GM19025 (cell line): ENCODE data around the gene ZNF747.
"Not testable (repeated sequence)": the region's sequence is repeated elsewhere in the genome, so short reads cannot be mapped to it uniquely, and the experiment has no call there.

Experiments
- ATAC-seq: cut with Tn5 transposase; IDR thresholded peaks from one replicate; pipeline ENCODE4 v1.9.1; 2021; ENCODE audit warnings: mild to moderate bottlenecking, low read depth, moderate library complexity; ENCODE audit not compliant: unreplicated experiment

ZNF747 gene

GRCh38 chr16:30557957-30558788 is 23.5 kb upstream of the ZNF747 start, which contains the start of gene ZNF764:
ZNF764 (minus strand) TSS chr16:30558374; CDS start chr16:30558182, 192 bp downstream.
- ATAC-seq = peak; percentile 81

- no peak for ATAC-seq
Observed at GRCh38 chr16:30557707-30557956, 23.0 kb upstream of the ZNF747 start.

DNA sequence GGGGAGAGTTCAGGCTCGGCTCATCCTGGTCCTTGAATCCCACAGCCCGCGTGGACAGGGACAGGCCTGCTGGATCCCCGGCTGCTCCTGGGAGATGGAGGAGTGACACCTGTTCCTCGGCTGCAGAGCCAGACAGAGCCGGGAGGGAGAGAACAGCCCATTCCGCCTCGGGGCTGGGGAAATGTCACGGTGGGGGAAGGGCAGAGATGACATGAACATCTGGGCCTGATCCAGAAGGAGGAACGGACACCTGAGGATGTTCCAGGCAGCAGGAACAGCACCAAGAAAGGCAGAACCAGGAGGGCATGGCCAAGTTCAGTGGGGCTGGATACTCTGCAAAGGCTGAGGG is 21.4 kb upstream of the ZNF747 start:
- no peak for ATAC-seq

DNA sequence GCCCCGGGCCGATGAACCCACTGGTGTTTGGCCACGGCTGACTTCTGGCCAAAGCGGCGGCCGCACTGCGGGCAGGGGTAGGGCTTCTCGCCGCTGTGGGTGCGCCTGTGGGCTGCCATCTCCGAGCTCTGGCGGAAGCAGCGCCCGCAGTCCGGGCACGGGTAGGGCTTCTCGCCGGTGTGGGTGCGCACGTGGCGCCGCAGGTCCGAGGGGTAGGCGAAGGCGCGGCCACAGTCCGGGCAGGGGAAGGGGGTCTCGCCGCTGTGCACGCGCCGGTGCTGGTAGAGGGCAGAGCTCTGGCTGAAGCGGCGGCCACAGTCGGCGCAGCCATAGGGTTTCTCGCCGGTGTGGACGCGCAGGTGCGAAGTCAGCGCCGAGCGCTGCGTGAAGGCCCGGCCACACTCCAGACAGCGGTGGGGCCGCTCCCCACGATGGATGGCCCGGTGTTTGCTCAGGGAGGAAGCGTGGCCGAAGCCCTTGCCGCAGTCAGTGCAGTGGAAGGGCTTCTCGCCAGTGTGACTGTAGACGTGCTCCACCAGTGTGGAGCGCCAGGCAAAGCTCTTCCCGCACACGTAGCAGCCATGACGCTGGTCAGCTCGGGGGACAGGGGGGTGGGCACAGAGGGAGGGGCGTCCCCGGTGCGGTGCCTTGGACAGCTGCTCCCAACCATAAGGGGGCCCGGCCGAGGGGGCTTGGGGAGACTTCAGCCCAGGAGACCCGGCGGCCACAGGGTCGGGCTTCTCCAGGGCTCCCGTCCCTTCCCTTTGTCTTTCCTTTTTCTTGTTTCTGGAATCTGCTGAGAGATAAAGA is 20.9 kb upstream of the ZNF747 start:
- no peak for ATAC-seq

GRCh38 chr16:30554557-30555314 is 20.1 kb upstream of the ZNF747 start:
- no peak for ATAC-seq

DNA sequence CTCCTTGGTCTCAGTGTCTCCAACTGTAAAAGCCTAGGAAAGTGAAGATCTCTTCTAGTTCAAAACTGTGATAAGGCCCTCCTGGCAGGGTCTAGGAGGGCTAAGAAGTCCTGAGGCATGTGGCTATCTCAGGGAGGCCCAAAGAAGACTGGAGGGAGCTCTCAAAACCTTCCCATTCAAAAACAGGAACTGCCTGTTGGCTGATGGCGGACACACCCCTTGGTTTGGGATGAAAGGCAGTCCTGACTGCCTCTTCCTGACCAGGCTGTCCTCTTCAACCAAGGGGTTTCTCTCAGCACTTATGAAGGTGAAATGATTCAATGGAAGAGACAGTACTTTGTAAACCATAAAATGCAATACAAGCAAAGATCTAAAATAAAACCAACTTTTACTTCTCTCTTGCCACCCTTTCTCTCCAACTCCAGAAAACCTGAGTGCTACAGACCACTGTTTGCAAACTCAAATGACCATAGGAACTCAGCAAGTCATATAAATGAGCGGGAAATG is 18.8 kb upstream of the ZNF747 start:
- no peak for ATAC-seq

GRCh38 chr16:30552956-30553355 is 18.3 kb upstream of the ZNF747 start:
- no peak for ATAC-seq

DNA sequence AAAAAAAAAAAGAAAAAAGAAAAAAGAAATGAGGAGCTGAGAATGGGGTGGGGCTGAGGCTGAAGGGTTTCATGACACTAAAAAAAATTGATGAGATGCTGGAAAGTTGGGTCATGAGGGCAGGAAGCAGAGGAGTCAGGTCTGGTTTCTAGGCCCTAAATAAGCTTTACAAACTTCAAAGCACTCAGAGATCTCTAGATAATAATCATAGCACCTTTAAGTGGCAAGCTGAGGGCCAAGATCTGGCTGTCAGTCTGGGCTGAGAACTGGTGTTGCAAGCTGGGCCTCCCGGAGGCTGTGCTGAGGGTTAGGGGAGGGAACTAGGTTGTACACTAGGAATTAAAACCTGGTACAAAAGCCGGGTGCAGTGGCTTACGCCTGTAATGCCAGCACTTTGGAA is 17.1 kb upstream of the ZNF747 start:
- ATAC-seq = no peak

DNA sequence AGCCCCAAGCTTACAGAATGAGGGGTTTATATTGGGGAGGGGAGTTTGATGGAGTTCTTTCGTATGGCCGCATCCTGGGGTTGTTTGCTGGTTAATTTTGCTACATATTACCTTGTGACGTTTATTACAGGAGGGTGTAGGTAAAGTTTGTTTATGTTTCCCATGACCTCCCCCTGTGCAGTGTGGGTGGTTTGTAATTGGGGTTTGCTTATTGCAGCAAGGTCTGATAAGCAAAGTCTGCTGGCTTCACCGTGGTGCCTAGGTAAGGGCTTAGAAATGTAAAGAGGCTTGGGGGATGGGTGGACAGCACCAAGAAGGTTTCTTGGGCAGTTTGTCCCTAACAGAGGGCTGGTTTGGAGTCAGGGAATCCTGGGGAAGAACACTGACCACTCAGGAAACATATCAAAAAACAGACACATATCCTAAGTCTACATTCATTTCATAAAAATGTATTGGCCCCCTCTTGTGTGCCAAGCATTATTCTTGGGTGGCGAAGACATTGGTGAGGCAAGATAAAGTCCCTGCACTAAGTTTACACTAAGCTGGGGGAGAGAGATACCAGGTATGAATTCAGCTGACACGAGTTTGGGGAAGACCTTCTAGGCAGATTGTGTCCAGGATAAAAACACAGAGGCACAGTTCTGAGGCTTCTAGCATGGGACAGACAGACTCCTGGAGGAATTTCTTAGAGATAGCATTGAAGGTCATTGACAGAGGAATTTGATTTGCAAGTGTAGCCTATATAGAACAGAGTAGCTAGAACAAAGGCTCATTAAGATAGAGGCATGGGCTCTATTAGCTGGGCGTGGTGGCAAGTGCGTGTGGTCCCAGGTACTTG is 14.0 kb upstream of the ZNF747 start:
- ATAC-seq = no peak

- no peak for ATAC-seq
Observed at GRCh38 chr16:30546115-30546514, 11.5 kb upstream of the ZNF747 start.

- ATAC-seq = no peak
Observed at GRCh38 chr16:30543067-30543466, 8.4 kb upstream of the ZNF747 start.

DNA sequence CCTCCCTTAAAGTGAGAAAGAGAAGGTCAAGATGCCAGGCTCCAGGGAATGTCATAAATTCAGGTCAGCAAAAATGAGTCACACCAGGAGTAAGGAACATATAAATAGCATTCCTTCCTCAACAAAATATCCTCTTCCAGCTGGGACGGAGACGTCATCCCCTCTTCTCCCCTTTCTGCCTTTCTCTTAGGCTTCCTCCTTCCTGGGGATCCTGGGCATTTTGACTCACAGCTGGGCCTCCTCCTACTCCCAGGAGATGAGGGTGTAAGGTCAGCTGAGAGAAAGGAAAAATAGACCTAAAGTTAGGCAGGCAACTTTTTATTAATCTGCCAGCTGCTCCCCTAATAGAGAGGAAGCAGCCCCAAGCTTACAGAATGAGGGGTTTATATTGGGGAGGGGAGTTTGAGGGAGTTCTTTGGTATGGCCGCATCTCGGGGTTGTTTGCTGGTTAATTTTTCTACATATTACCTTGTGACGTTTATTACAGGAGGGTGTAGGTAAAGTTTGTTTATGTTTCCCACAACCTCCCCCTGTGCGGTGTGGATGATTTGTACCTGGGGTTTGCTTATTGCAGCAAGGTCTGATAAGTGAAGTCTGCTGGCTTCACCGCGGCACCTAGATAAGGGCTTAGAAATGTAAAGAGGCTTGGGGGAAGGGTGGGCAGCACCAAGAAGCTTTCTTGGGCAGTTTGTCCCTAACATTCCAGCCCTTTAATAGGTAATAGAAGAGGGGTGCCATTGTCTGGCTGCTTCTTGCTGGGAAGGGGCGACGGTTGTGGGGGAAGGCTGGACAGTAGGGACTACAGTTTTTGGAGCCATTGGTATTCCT is 7.1 kb upstream of the ZNF747 start:
- ATAC-seq = no peak

DNA sequence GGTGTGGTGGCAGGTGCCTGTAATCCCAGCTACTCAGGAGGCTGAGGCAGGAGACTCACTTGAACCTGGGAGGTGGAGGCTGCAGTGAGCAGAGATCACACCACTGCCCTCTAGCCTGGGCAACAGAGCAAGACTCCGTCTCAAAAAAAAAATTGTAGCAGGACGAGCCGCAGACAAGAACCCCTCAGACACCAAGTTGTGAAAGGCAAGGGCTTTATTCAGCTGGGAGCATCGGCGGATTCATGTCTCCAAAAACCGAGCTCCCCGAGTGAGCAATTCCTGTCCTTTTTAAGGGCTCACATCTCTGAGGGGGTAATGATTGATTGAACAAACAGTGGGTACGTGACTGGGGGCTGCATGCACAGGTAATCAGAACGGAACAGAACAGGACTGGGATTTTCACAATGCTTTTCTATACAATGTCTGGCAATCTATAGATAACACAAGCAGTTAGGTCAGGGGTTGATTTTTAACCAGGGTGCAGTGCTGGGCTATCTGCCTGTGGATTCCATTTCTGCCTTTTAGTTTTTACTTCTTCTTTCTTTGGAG is 6.3 kb upstream of the ZNF747 start:
- not testable (repeated sequence) for ATAC-seq

- not testable (repeated sequence) for ATAC-seq
Observed at GRCh38 chr16:30539986-30540526, 5.4 kb upstream of the ZNF747 start.

DNA sequence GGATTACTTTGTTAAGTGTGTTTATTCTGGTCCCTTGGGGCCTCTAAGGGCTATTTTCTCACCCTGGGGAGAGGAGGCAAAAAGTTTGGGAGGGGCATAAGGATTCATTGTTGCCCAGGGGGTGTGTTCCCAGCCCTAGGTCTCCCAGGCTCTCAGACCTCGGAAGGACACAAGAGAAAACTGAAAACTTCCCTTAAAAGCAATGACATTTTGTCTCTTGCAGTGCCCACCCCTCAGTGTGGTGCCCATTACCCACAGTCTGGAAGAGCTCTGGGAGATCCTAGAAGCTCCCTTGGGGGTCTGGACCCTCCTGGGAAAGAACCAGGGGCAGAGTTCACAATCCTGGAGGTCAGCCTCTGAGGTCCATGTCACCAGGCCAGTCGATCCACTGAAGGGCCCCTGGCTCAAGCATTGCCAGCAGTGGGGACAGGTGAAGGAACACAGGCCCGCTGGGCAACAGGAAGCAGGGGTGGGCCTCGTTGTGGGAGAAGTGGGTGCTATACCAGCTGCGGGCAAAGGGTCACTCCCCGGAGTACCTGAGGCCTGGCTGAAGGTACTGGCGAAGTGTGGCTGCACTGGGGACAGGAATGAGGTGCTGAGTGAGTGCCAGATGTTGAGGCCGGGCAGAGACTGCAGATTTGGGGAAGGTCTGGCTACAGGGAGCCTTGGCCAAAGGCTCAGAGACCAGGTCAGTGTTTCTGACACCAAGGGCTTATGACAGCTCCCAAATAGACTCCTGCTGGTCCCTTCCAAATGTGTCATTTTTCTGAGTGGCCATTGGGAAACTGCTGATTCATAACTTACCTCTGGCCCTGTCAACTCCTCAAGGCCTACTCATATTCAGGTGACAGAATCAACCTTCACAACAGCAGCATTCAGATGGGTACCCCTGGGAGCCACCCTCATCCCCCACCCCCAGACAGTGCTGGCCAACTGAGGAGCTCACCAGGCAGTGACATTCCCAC is 4.6 kb upstream of the ZNF747 start:
- no peak for ATAC-seq

- not testable (repeated sequence) for ATAC-seq
Observed at GRCh38 chr16:30536391-30537024, 1.9 kb upstream of the ZNF747 start.

- ATAC-seq = no peak
Observed at GRCh38 chr16:30535777-30536190, 1.1 kb upstream of the ZNF747 start.
